NCI-H345 treated with DMSO at 0.1 percent for 48 hours (cell line): Measurements from ENCODE around the gene DYNLRB2.

Experiments
- DNase-seq: peaks from one replicate; lab custom pipeline; 2025; ENCODE audit not compliant: unreplicated experiment; lab: John Stamatoyannopoulos, UW

The DYNLRB2 gene

DNA sequence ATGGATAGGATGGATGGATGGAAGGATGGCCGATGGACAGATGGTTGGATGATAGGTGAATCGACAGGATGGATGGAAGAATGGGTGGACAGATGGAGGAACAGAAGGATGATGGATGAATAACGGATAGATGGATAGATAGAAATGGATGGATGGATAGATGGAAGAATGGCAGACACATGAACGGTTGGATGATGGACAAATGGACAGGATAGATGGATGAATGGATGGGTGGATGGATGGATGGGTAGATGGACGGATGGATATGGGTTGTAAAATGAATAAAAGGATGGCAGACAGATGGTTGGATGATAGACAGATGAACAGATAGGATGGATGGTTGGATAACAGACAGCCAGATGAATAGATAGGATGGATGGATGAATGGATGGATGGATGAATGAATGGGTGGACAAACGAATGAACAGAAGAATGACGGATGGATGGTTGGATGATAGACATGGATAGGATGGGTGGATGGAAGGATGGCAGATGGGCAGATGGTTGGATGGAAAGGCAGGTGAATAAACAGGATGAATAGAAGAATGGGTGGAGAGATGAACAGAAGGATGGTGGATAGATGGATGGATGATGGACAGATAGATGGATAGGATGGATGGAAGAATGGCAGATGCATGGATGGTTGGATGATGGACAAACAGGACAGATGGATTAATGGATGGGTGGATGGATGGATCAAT is 55.9 kb downstream of the DYNLRB2 start:
- DNase-seq, result no peak

DNA sequence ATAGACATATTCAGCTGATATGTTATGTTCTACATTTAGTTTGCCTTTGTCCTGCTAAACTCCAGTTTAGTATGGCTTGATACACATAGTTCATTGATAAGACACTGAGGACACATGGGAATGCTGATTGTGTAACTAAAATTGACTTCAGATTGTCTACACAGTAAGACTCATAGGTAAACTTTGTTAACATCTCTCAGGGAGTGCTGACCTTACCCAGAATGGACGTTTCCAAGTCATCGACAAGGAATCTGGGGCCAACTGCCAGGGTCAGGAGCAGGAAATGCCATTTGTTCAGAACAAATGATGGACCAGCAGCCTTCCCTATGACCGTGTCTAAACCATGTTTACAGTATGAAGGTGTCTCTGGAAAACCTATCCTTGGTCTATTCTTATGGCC is 58.7 kb downstream of the DYNLRB2 start:
- DNase-seq, result no peak
